Natural killer cell treated with Interleukin-12 subunit alpha and Interleukin-12 subunit beta and Interleukin-15 and Interleukin-18, amount 100 ng/mL, for 72 hours (primary cell): Measurements from ENCODE around the gene PTPRE. TPM values are rescaled to one million over a fixed set of nuclear protein-coding genes. Genes with fewer than 3 reads are reported as not detected.

ENCODE experiments used
- ATAC-seq, 2 donors: fragments of 150-1000 bp; cut with Tn5 transposase in 1 of 2; sonication (Bioruptor Pico), chemical (Tn5 transposase) in 1 of 2; 2 replicates each; pipeline ENCODE4 v1.10.0; 2021
- DNase-seq: peaks from one replicate; pipeline ENCODE4 v3.0.0; 2022; ENCODE audit warnings: low spot score
- H3K27ac Mint-ChIP-seq, 2 donors: 1 replicate in 1 of 2; 2 replicates in 1 of 2; pipeline ENCODE4 v1.8.0; 2022; ENCODE audit warnings: mixed read lengths in 2 of 2, mild to moderate bottlenecking in 1 of 2, moderate library complexity in 1 of 2
- H3K27me3 Mint-ChIP-seq, 2 donors: 1 replicate in 1 of 2; 2 replicates in 1 of 2; pipeline ENCODE4 v1.8.0; 2022; ENCODE audit warnings: mixed read lengths in 2 of 2
- H3K36me3 Mint-ChIP-seq: one replicate; pipeline ENCODE4 v1.8.0; 2022; ENCODE audit warnings: mixed read lengths
- H3K4me1 Mint-ChIP-seq, 2 donors: 1 replicate in 1 of 2; 2 replicates in 1 of 2; pipeline ENCODE4 v1.8.0; 2022; ENCODE audit warnings: low read depth in 2 of 2, mixed read lengths in 2 of 2, mild to moderate bottlenecking in 1 of 2
- H3K4me3 Mint-ChIP-seq: one replicate; pipeline ENCODE4 v1.8.0; 2022; ENCODE audit warnings: mixed read lengths
- H3K9me3 Mint-ChIP-seq: 2 replicates; pipeline ENCODE4 v1.8.0; 2022; ENCODE audit warnings: mixed read lengths
- total RNA-seq, 2 donors: library from RNA; stranded (reverse); gene quantifications; one replicate each; pipeline ENCODE4 v1.2.3, GENCODE V29; 2022

Gene PTPRE
- total RNA-seq, 2 donors from 2014 or later: 65.1 to 147 TPM

DNA sequence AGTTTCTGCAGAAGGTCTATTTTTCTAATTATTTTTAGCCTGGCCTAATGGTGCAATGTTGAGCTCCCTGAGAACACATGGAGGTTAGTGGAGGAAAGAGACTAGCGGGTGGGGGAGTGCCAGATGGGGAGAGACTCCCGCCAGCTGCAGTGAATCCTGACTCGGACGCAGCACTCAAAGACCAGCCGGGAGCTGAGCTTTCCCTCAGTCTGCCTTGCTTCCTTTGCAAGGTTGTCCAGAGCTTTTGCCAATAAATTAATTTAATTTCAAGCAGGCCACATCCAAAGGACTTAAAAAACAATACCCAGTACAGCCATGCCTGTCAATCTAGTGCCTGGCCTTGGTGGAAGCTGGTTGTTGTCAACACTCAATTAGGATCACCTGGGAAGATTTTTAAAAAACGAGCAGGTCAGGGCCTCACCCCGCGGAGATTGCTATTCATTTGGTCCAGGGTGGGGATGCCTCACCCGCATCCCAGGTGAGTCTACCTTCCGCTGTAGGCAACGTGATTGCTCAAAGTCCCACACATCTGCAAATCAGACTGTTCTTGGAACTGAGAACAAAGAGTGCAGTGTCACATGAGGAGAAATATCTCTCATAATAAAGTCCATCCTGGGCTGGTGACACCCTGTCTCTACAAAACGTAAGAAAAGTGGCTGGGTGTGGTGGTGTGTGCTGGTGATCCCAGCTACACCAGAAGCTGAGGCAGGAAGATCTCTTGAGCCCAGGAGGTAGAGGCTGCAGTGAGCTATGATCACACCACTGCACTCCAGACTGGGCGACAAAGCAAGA, 18.2 kb upstream of the PTPRE start:
- no peak overlapping the region for H3K27ac Mint-ChIP-seq
- H3K9me3 Mint-ChIP-seq: no peaks in the 10 kb centered on the region
- H3K4me1 Mint-ChIP-seq: no peaks in the 10 kb centered on the region
- no peak for ATAC-seq
- H3K36me3 Mint-ChIP-seq: no peaks in the 10 kb centered on the region
- H3K4me3 Mint-ChIP-seq: no peak overlapping the region
- H3K27me3 Mint-ChIP-seq: peaks cover 6 to 14% of the 10 kb centered on the region in 2 donors
- no peak for DNase-seq

DNA sequence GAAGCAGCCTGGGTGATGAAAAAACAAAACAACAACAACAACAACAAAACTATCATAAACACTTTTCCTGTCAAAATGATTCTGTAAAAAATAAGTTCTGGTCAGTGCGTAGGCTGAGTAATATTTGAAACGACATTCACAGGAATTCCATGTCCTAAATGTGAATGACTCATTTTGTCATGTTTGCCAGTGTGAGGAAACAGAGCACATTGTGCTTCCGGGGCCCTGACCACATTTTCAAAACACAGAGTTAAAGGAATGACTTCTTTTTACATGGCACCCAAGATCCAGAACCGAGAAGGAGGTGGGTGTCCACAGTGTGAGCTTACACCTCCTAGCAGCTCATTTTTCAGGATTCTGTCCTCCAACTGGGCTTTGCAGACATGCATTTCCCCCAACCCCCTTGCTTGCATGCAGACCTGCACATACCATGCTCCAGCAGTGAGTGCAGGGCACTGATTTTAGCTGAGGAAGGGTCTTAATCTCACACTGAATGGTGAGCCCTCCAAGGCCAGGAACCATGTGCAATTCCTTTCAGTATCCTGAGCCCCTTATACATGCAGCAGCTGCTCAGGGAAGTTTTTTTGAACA, 17.2 kb upstream of the PTPRE start:
- Mint-ChIP-seq H3K4me3 (no peak overlapping the region), H3K4me1 (no peaks in the 10 kb centered on the region), H3K27ac (no peak overlapping the region), H3K27me3 (peaks cover 12 to 16% of the 10 kb centered on the region in 2 donors), H3K36me3 (no peaks in the 10 kb centered on the region), H3K9me3 (no peaks in the 10 kb centered on the region)
- no peak for ATAC-seq
- no peak for DNase-seq

- Mint-ChIP-seq H3K9me3 (no peaks in the 10 kb centered on the region), H3K27ac (no peak overlapping the region), H3K4me1 (no peaks in the 10 kb centered on the region), H3K4me3 (no peak overlapping the region), H3K27me3 (peaks cover 12 to 16% of the 10 kb centered on the region in 2 donors), H3K36me3 (no peaks in the 10 kb centered on the region)
- DNase-seq (no peak), ATAC-seq (no peak)
Measured at GRCh38 chr10:127890216-127890615, 16.7 kb upstream of the PTPRE start.

- H3K36me3 Mint-ChIP-seq: no peaks in the 10 kb centered on the region
- no peak for DNase-seq
- H3K4me1 Mint-ChIP-seq: no peaks in the 10 kb centered on the region
- no peak overlapping the region for H3K4me3 Mint-ChIP-seq
- no peaks in the 10 kb centered on the region for H3K9me3 Mint-ChIP-seq
- peaks cover 12 to 16% of the 10 kb centered on the region in 2 donors for H3K27me3 Mint-ChIP-seq
- H3K27ac Mint-ChIP-seq: no peak overlapping the region
- no peak for ATAC-seq
Measured at GRCh38 chr10:127890832-127891334, 16.0 kb upstream of the PTPRE start.

GRCh38 chr10:127892743-127893142, 14.2 kb upstream of the PTPRE start, which contains the start of gene CLRN3:
Gene CLRN3, minus strand, starts transcription at chr10:127892941. Its CDS starts 157 bp downstream, at chr10:127892784.
- Mint-ChIP-seq H3K27ac (no peak within 1 kb of the TSS), H3K36me3 (no peaks in the 10 kb centered on the region), H3K4me3 (no peak within 1 kb of the TSS), H3K27me3 (peaks cover 13 to 14% of the 10 kb centered on the region in 2 donors), H3K4me1 (no peaks in the 10 kb centered on the region), H3K9me3 (no peaks in the 10 kb centered on the region)
- ATAC-seq (no peak), DNase-seq (no peak)

DNA sequence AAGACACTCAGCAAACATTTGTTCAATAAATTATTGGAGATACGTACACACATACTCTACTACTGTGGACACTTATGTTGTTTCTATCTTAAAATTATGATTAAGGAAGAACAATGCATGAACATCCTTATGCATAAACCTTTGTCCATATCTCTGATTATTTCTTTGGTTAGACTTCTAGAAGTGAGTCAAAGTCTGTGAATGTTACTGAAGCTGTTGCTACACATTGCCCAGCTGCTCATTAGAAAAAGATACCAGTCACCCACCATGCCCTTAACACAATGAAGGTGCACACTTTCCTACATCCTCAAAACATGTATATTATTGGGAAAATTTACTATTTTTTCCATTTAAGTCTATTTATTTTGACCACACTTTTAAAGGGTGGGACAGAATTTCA, 12.8 kb upstream of the PTPRE start:
- Mint-ChIP-seq H3K27ac (no peak overlapping the region), H3K9me3 (no peaks in the 10 kb centered on the region), H3K4me3 (no peak overlapping the region), H3K27me3 (peaks cover 20 to 27% of the 10 kb centered on the region in 2 donors), H3K4me1 (no peaks in the 10 kb centered on the region), H3K36me3 (no peaks in the 10 kb centered on the region)
- ATAC-seq (no peak), DNase-seq (no peak)

GRCh38 chr10:127896590-127896989, 10.3 kb upstream of the PTPRE start:
- no peak overlapping the region for H3K4me3 Mint-ChIP-seq
- H3K36me3 Mint-ChIP-seq: no peaks in the 10 kb centered on the region
- no peaks in the 10 kb centered on the region for H3K4me1 Mint-ChIP-seq
- H3K27ac Mint-ChIP-seq: no peak overlapping the region
- H3K9me3 Mint-ChIP-seq: no peaks in the 10 kb centered on the region
- peaks cover 26 to 36% of the 10 kb centered on the region in 2 donors for H3K27me3 Mint-ChIP-seq
- ATAC-seq (no peak), DNase-seq (no peak)

- no peak overlapping the region for H3K4me3 Mint-ChIP-seq
- no peak overlapping the region for H3K27ac Mint-ChIP-seq
- H3K9me3 Mint-ChIP-seq: no peaks in the 10 kb centered on the region
- no peaks in the 10 kb centered on the region for H3K36me3 Mint-ChIP-seq
- no peak for ATAC-seq
- H3K4me1 Mint-ChIP-seq: no peaks in the 10 kb centered on the region
- DNase-seq: no peak
- H3K27me3 Mint-ChIP-seq: peaks cover 26 to 42% of the 10 kb centered on the region in 2 donors
Measured at GRCh38 chr10:127897177-127897576, 9.7 kb upstream of the PTPRE start.

GRCh38 chr10:127899766-127900387, 7.0 kb upstream of the PTPRE start:
- ATAC-seq (no peak), DNase-seq (no peak)
- Mint-ChIP-seq H3K4me1 (peaks cover 0 to 2% of the 10 kb centered on the region in 2 donors), H3K27ac (no peak overlapping the region), H3K9me3 (no peaks in the 10 kb centered on the region), H3K4me3 (no peak overlapping the region), H3K27me3 (peaks cover 26 to 52% of the 10 kb centered on the region in 2 donors), H3K36me3 (no peaks in the 10 kb centered on the region)

- H3K27me3 Mint-ChIP-seq: peaks cover 29 to 40% of the 10 kb centered on the region in 2 donors
- H3K36me3 Mint-ChIP-seq: no peaks in the 10 kb centered on the region
- DNase-seq: no peak
- H3K4me1 Mint-ChIP-seq: peaks cover 0 to 7% of the 10 kb centered on the region in 2 donors
- H3K4me3 Mint-ChIP-seq: no peak overlapping the region
- no peak overlapping the region for H3K27ac Mint-ChIP-seq
- no peak for ATAC-seq
- H3K9me3 Mint-ChIP-seq: no peaks in the 10 kb centered on the region
Measured at GRCh38 chr10:127903789-127904188, 3.1 kb upstream of the PTPRE start.

- DNase-seq: no peak
- ATAC-seq: no peak
- H3K4me1 Mint-ChIP-seq: peaks cover 0 to 9% of the 10 kb centered on the region in 2 donors
- no peaks in the 10 kb centered on the region for H3K9me3 Mint-ChIP-seq
- no peaks in the 10 kb centered on the region for H3K36me3 Mint-ChIP-seq
- no peak overlapping the region for H3K4me3 Mint-ChIP-seq
- H3K27ac Mint-ChIP-seq: no peak overlapping the region
- peaks cover 24 to 33% of the 10 kb centered on the region in 2 donors for H3K27me3 Mint-ChIP-seq
Measured at GRCh38 chr10:127904311-127905000, 2.4 kb upstream of the PTPRE start.

DNA sequence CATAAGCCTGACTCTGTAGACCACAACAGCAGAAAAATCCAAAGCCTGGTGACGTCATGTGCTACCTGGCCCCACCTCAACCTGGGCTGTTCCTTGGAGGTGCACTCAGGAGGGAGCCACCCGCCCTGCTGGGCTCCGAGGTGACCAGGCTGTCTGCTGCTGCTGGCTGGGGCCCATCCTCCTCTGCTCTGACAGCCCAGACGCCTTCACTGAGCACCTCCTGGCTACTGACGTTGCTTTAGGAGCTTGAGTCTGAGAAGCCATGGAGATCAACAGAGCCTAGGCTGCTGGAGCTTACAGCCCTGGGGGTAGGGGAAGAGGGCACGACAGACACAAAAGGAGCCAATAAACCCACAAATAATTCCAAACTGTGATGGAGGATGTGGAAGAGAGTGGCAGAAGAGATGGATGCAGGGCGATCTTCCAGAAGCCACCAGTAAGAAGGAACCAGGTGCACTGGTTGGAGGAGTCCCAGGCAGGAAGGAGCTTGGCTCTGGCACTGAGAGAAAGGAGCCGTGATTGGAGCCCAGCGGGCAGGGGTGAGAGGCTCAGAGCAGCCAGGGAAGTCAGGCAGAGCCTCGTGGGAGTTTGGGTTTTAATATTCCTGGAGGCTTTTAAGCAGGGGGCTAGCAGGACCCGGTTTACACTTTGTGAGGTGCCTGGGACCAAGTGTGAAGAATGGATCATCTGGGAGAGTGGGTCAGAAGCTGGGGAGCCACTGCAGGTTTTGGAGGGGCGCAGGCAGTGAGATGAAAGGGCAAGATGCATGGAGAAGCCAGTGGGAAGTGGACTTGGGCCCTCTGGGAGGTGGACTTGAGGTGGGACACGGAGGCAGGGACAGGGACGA, 1.7 kb upstream of the PTPRE start:
- Mint-ChIP-seq H3K36me3 (no peaks in the 10 kb centered on the region), H3K9me3 (no peaks in the 10 kb centered on the region), H3K27ac (peak overlapping the region in 1 of 2 donors; percentile 26), H3K27me3 (peaks cover 19 to 32% of the 10 kb centered on the region in 2 donors), H3K4me3 (no peak overlapping the region), H3K4me1 (peaks cover 2 to 11% of the 10 kb centered on the region in 2 donors)
- no peak for ATAC-seq
- DNase-seq: no peak

- no peak for DNase-seq
- H3K9me3 Mint-ChIP-seq: no peaks in the 10 kb centered on the region
- H3K27ac Mint-ChIP-seq: peak overlapping the region in 1 of 2 donors; percentile 26
- H3K4me1 Mint-ChIP-seq: peaks cover 8 to 13% of the 10 kb centered on the region in 2 donors
- peaks cover 19 to 36% of the 10 kb centered on the region in 2 donors for H3K27me3 Mint-ChIP-seq
- H3K4me3 Mint-ChIP-seq: no peak overlapping the region
- ATAC-seq: no peak
- H3K36me3 Mint-ChIP-seq: no peaks in the 10 kb centered on the region
Measured at GRCh38 chr10:127905848-127906261, 1.0 kb upstream of the PTPRE start.
